Mesenchymal stem cell (in vitro differentiated cells and primary cell): ENCODE data around the gene RAB11FIP5. TPM values are rescaled to one million over a fixed set of nuclear protein-coding genes. Genes with fewer than 3 reads are reported as not detected.

ENCODE experiments used
- DNase-seq: peaks from one replicate; pipeline ENCODE4 v3.0.0-alpha.2; 2013
- H2AFZ ChIP-seq: one replicate; pipeline ENCODE4 v1.6.1; 2013; ENCODE audit warnings: low read depth, mild to moderate bottlenecking, control low read depth, inconsistent platforms, low read length, moderate library complexity
- H2AK5ac ChIP-seq: 2 replicates; pipeline ENCODE4 v1.6.1; 2013; ENCODE audit warnings: low read length, moderate library complexity, mild to moderate bottlenecking, inconsistent platforms; ENCODE audit not compliant: severe bottlenecking
- H2BK120ac ChIP-seq: one replicate; pipeline ENCODE4 v1.6.1; 2013; ENCODE audit warnings: low read depth, mild to moderate bottlenecking, inconsistent platforms, low read length, moderate library complexity
- H2BK12ac ChIP-seq, 2 experiments: one replicate each; pipeline ENCODE4 v1.6.1; 2013; ENCODE audit warnings: inconsistent platforms in 2 of 2, low read length in 2 of 2, mild to moderate bottlenecking in 2 of 2, moderate library complexity in 2 of 2, control low read depth in 1 of 2
- H2BK15ac ChIP-seq: one replicate; pipeline ENCODE4 v1.6.1; 2013; ENCODE audit warnings: mild to moderate bottlenecking, low read depth, inconsistent platforms; ENCODE audit not compliant: poor library complexity, severe bottlenecking
- H2BK5ac ChIP-seq: 2 replicates; pipeline ENCODE4 v1.6.1; 2013; ENCODE audit warnings: low read depth, mild to moderate bottlenecking, low read length, control low read depth, inconsistent platforms; ENCODE audit not compliant: poor library complexity, severe bottlenecking
- H3K14ac ChIP-seq, 2 experiments: one replicate each; pipeline ENCODE4 v1.6.1; 2013; ENCODE audit warnings: inconsistent platforms in 2 of 2, low read length in 2 of 2, control low read depth in 1 of 2, mild to moderate bottlenecking in 1 of 2, moderate library complexity in 1 of 2
- H3K18ac ChIP-seq, 2 experiments: one replicate each; pipeline ENCODE4 v1.6.1; 2013; ENCODE audit warnings: inconsistent platforms in 2 of 2, low read length in 2 of 2, control low read depth in 1 of 2, low read depth in 1 of 2, mild to moderate bottlenecking in 1 of 2
- H3K23ac ChIP-seq, 2 experiments: one replicate each; pipeline ENCODE4 v1.6.1; 2013; ENCODE audit warnings: inconsistent platforms in 2 of 2, low read length in 2 of 2, mild to moderate bottlenecking in 2 of 2, moderate library complexity in 2 of 2, control low read depth in 1 of 2
- H3K27ac ChIP-seq: 2 replicates; pipeline ENCODE4 v1.5.1; 2013; ENCODE audit warnings: mild to moderate bottlenecking, moderate library complexity, low read length, control low read depth, inconsistent platforms; ENCODE audit not compliant: poor library complexity, severe bottlenecking
- H3K27me3 ChIP-seq, 2 experiments: 2 replicates each; pipeline versions ENCODE4 v1.6.1 to v1.7.0; 2013; ENCODE audit warnings: low read length in 2 of 2, mild to moderate bottlenecking in 2 of 2, moderate library complexity in 2 of 2, control low read depth in 1 of 2, inconsistent platforms in 1 of 2; ENCODE audit not compliant: control insufficient read depth in 1 of 2, insufficient read depth in 1 of 2
- H3K36me3 ChIP-seq, 2 experiments: 2 replicates each; pipeline versions ENCODE4 v1.6.1 to v1.7.0; 2013; ENCODE audit warnings: low read length in 2 of 2, control low read depth in 1 of 2, inconsistent platforms in 1 of 2, low read depth in 1 of 2, mild to moderate bottlenecking in 1 of 2; ENCODE audit not compliant: insufficient read depth in 2 of 2, control insufficient read depth in 1 of 2
- H3K4ac ChIP-seq, 2 experiments: one replicate each; pipeline ENCODE4 v1.6.1; 2013; ENCODE audit warnings: inconsistent platforms in 2 of 2, low read length in 2 of 2, mild to moderate bottlenecking in 2 of 2, moderate library complexity in 2 of 2, control low read depth in 1 of 2, low read depth in 1 of 2
- H3K4me1 ChIP-seq: 2 replicates; pipeline ENCODE4 v1.6.1; 2013; ENCODE audit warnings: low read depth, low read length, control low read depth; ENCODE audit not compliant: control insufficient read depth, insufficient read depth
- H3K4me2 ChIP-seq: 2 replicates; pipeline ENCODE4 v1.6.1; 2013; ENCODE audit warnings: low read length, mild to moderate bottlenecking, inconsistent platforms; ENCODE audit not compliant: poor library complexity, severe bottlenecking
- H3K4me3 ChIP-seq, 2 experiments: 2 replicates each; pipeline versions ENCODE4 v1.5.1 to v1.7.0; 2013; ENCODE audit warnings: low read length in 2 of 2, mild to moderate bottlenecking in 2 of 2, control low read depth in 1 of 2, low read depth in 1 of 2; ENCODE audit not compliant: insufficient read depth in 1 of 2
- H3K79me1 ChIP-seq: replicated peaks from 2 replicates; pipeline ENCODE4 v1.6.1; 2013; ENCODE audit warnings: mild to moderate bottlenecking, control low read depth, low read length, inconsistent platforms; ENCODE audit not compliant: poor library complexity, severe bottlenecking
- H3K9ac ChIP-seq: 2 replicates; pipeline ENCODE4 v1.7.0; 2013; ENCODE audit warnings: mild to moderate bottlenecking, low read length, moderate library complexity
- H3K9me3 ChIP-seq: 2 replicates; pipeline ENCODE4 v1.7.0; 2013; ENCODE audit warnings: mild to moderate bottlenecking, low read length; ENCODE audit not compliant: control insufficient read depth
- H4K8ac ChIP-seq: one replicate; pipeline ENCODE4 v1.6.1; 2013; ENCODE audit warnings: inconsistent platforms, mild to moderate bottlenecking, low read length, moderate library complexity
- H4K91ac ChIP-seq: one replicate; pipeline ENCODE4 v1.6.1; 2013; ENCODE audit warnings: mild to moderate bottlenecking, low read length, inconsistent platforms
- WGBS: methylation state at CpG from one replicate; pipeline ENCODE4 v1.1.7; 2013; ENCODE audit warnings: mixed read lengths; 5-methylcytosine and 5-hydroxymethylcytosine counted together
- polyA plus RNA-seq, 2 experiments: library from polyadenylated mRNA; stranded (reverse); fragments of 200-250 nt; gene quantifications; one replicate each; pipeline ENCODE4 v1.2.3, GENCODE V29; 2013

RAB11FIP5 gene
- polyA plus RNA-seq (2013, experiment 1 of 2), result 19.7 TPM
- polyA plus RNA-seq (2013, experiment 2 of 2), result 18.7 TPM

DNA sequence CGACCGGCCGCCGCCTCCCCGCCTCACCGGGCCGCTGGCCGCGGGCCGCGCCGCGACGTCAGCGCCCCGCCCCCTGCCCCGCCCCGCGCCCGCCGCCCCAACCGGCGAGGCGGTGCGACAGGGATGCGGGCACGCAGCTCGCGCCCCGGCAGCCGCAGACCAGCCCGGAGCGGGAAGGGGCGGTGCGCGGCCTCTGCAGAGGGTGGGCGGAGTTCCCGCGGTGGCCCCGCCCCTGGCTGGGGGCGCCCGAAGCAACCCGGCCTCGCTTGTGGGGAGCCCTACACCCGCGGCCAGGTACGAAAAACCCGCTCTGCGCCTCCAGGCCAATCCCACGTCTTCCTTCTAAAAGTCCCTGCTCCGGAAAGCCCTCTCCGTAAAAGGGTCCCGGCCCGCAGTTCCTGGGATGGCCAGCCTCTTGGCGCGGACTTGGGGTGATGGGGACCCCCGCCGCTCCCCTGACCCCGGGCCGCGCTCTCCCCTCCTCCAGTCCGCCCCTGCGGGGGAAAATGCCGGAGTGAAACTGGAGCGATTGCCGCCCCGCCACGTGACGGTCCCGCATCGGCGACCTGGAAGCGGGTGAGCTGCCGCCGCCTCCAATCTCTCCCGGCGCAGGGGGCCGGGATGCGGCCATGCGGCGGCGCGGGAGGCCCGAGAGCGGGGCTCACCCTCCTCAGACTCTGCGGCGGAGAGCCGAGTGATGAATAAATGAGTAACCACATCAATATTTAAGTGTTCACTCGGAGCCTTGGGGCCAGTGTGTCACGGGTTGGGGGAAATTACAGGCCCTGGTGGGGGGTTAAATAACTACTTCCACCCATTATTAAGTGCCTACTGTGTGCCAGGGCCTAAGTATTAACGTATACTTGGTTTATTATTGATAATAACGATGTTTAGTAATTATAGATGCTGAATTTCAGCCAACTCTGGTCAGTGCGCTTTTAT is at the start of gene RAB11FIP5:
Gene RAB11FIP5 (minus strand): TSS at position 36 of the 942 bp plus-strand sequence. CDS start 171 bp downstream, outside the sequence.
- Histone ChIP-seq H2AFZ (peak within 1 kb of the TSS; percentile 88), H3K18ac (peak within 1 kb of the TSS; percentile 93 to 97), H3K27me3 (no peaks in the 10 kb centered on the region), H3K9me3 (no peaks in the 10 kb centered on the region), H3K4me2 (peak within 1 kb of the TSS; percentile 84), H2AK5ac (no peak within 1 kb of the TSS), H3K23ac (peak within 1 kb of the TSS; percentile 1 to 96), H3K4me3 (peak within 1 kb of the TSS; percentile 93 to 95), H2BK15ac (peak within 1 kb of the TSS; percentile 48), H3K27ac (peak within 1 kb of the TSS; percentile 91), H4K91ac (peak within 1 kb of the TSS; percentile 92), H2BK12ac (peak within 1 kb of the TSS in 1 of 2 experiments; percentile 60), H3K36me3 (peaks cover 0 to under 1% of the 10 kb centered on the region in 2 experiments), H2BK5ac (peak within 1 kb of the TSS; percentile 96), H3K4me1 (peaks cover 17% of the 10 kb centered on the region), H4K8ac (peak within 1 kb of the TSS; percentile 94), H3K14ac (peak within 1 kb of the TSS in 1 of 2 experiments; percentile 96), H2BK120ac (peak within 1 kb of the TSS; percentile 80), H3K79me1 (peaks cover 2% of the 10 kb centered on the region), H3K9ac (peak within 1 kb of the TSS; percentile 98), H3K4ac (peak within 1 kb of the TSS; percentile 85 to 97)
- WGBS, result under 1% methylated on average over 61 of the region's 93 CpGs
- peak; percentile 90 for DNase-seq

GRCh38 chr2:73156539-73157124 is 43.9 kb upstream of the RAB11FIP5 start:
- no peak overlapping the region for H4K91ac ChIP-seq
- H3K4ac ChIP-seq, result peak overlapping the region in 1 of 2 experiments; percentile 24
- H4K8ac ChIP-seq, result peak overlapping the region; percentile 27
- H3K27me3 ChIP-seq, result peaks cover 14 to 22% of the 10 kb centered on the region in 2 experiments
- H3K36me3 ChIP-seq, result no peaks in the 10 kb centered on the region
- no peaks in the 10 kb centered on the region for H3K79me1 ChIP-seq
- H3K18ac ChIP-seq, result no peak overlapping the region
- H2BK12ac ChIP-seq, result no peak overlapping the region
- no peak overlapping the region for H2BK15ac ChIP-seq
- H3K23ac ChIP-seq, result no peak overlapping the region
- peak; percentile 60 for DNase-seq
- H3K9ac ChIP-seq, result peak overlapping the region; percentile 34
- no peak overlapping the region for H3K27ac ChIP-seq
- no peak overlapping the region for H2BK120ac ChIP-seq
- H3K14ac ChIP-seq, result no peak overlapping the region
- H3K9me3 ChIP-seq, result no peaks in the 10 kb centered on the region
- no peak overlapping the region for H2AK5ac ChIP-seq
- H3K4me2 ChIP-seq, result peak overlapping the region; percentile 40
- H2AFZ ChIP-seq, result peak overlapping the region; percentile 8
- H2BK5ac ChIP-seq, result no peak overlapping the region
- peak overlapping the region in 1 of 2 experiments; percentile 71 for H3K4me3 ChIP-seq
- H3K4me1 ChIP-seq, result peaks cover 8% of the 10 kb centered on the region
- 14% methylated on average over 24 of the region's 24 CpGs for WGBS

- Histone ChIP-seq H4K91ac (no peak overlapping the region), H3K4me3 (no peak overlapping the region), H3K23ac (peak overlapping the region in 1 of 2 experiments; percentile 11), H2AFZ (no peak overlapping the region), H3K14ac (peak overlapping the region in 1 of 2 experiments; percentile 7), H3K4me1 (peaks cover 2% of the 10 kb centered on the region), H3K4me2 (no peak overlapping the region), H3K4ac (no peak overlapping the region), H2BK15ac (no peak overlapping the region), H2BK5ac (no peak overlapping the region), H3K27me3 (peaks cover 0 to 3% of the 10 kb centered on the region in 2 experiments), H2BK12ac (no peak overlapping the region), H3K36me3 (no peaks in the 10 kb centered on the region), H2AK5ac (no peak overlapping the region), H4K8ac (no peak overlapping the region), H3K9ac (no peak overlapping the region), H3K9me3 (peaks cover 6% of the 10 kb centered on the region), H3K79me1 (no peaks in the 10 kb centered on the region), H3K27ac (no peak overlapping the region), H3K18ac (no peak overlapping the region), H2BK120ac (no peak overlapping the region)
- 96% methylated on average over 1 of the region's 2 CpGs for WGBS
- DNase-seq, result no peak
Measured at GRCh38 chr2:73142937-73143336, 30.2 kb upstream of the RAB11FIP5 start.

GRCh38 chr2:73141896-73142295 is 29.1 kb upstream of the RAB11FIP5 start:
- H2BK5ac ChIP-seq, result no peak overlapping the region
- H2BK12ac ChIP-seq, result no peak overlapping the region
- H2BK120ac ChIP-seq, result no peak overlapping the region
- H3K4ac ChIP-seq, result no peak overlapping the region
- 100% methylated on average over 1 of the region's 2 CpGs for WGBS
- no peak overlapping the region for H3K23ac ChIP-seq
- no peak overlapping the region for H2BK15ac ChIP-seq
- H3K79me1 ChIP-seq, result no peaks in the 10 kb centered on the region
- H3K27ac ChIP-seq, result no peak overlapping the region
- no peak overlapping the region for H3K9ac ChIP-seq
- H3K14ac ChIP-seq, result no peak overlapping the region
- no peaks in the 10 kb centered on the region for H3K36me3 ChIP-seq
- H4K8ac ChIP-seq, result no peak overlapping the region
- peaks cover 6% of the 10 kb centered on the region for H3K9me3 ChIP-seq
- DNase-seq, result no peak
- peaks cover 0 to 3% of the 10 kb centered on the region in 2 experiments for H3K27me3 ChIP-seq
- H2AFZ ChIP-seq, result no peak overlapping the region
- H2AK5ac ChIP-seq, result no peak overlapping the region
- no peak overlapping the region for H4K91ac ChIP-seq
- H3K4me1 ChIP-seq, result peaks cover 2% of the 10 kb centered on the region
- H3K4me2 ChIP-seq, result no peak overlapping the region
- no peak overlapping the region for H3K18ac ChIP-seq
- H3K4me3 ChIP-seq, result no peak overlapping the region
